SK-N-SH (cell line): ENCODE results near the gene MEGF10. TPM values are rescaled to one million over a fixed set of nuclear protein-coding genes. Genes with fewer than 3 reads are reported as not detected.

Source experiments
- CTCF ChIA-PET: fragments of 300-600, 350-600 bp; formaldehyde crosslinking; extraction: SDS; loops from one replicate; lab custom pipeline; 2021; lab: Yijun Ruan, JAX
- POLR2A ChIA-PET: fragments of 350-600 bp; sonication (Branson Sonifier 250); formaldehyde crosslinking; extraction: SDS; loops from one replicate; lab custom pipeline; 2020; ENCODE audit warnings: antibody characterized with exemption, inconsistent platforms; lab: Yijun Ruan, JAX
- DNase-seq: peaks from one replicate; pipeline ENCODE4 v3.0.0; 2012
- H2AFZ ChIP-seq: fragments of 200-600 bp; sonication (generic); 2 replicates; pipeline ENCODE4 v1.8.1; 2016; ENCODE audit warnings: antibody characterized with exemption, mild to moderate bottlenecking, low read depth
- H3F3A ChIP-seq: fragments of 200-600 bp; sonication (generic); replicated peaks from 2 replicates; pipeline ENCODE3; 2016; ENCODE audit warnings: antibody characterized with exemption, mild to moderate bottlenecking; ENCODE audit not compliant: insufficient read depth
- H3K27ac ChIP-seq, 2 experiments: fragments of 200-500 bp in 1 of 2; fragments of 200-600 bp in 1 of 2; sonication (Bioruptor generic) in 1 of 2; sonication (generic), shearing (Covaris generic) in 1 of 2; 2 replicates each; pipeline versions ENCODE4 v1.5.1 to v1.6.1; 2014 to 2016; ENCODE audit warnings: low read depth in 2 of 2, inconsistent platforms in 1 of 2, low read length in 1 of 2, mild to moderate bottlenecking in 1 of 2, mixed read lengths in 1 of 2
- H3K27me3 ChIP-seq: fragments of 200-600 bp; sonication (generic), shearing (Covaris generic); 2 replicates; pipeline ENCODE4 v1.6.1; 2016; ENCODE audit warnings: mixed run types; ENCODE audit not compliant: insufficient read depth
- H3K36me3 ChIP-seq, 2 experiments: fragments of 200-500 bp in 1 of 2; fragments of 200-600 bp in 1 of 2; sonication (Bioruptor generic) in 1 of 2; sonication (generic) in 1 of 2; replicated peaks in 1 of 2; 2 replicates each; pipeline versions ENCODE3 to v1.5.1; 2014 to 2016; ENCODE audit warnings: low read length in 1 of 2, mild to moderate bottlenecking in 1 of 2; ENCODE audit not compliant: insufficient read depth in 2 of 2, control insufficient read depth in 1 of 2
- H3K4me1 ChIP-seq, 2 experiments: fragments of 200-500 bp in 1 of 2; fragments of 200-600 bp in 1 of 2; sonication (Bioruptor generic) in 1 of 2; sonication (generic), shearing (Covaris generic) in 1 of 2; 2 replicates each; pipeline versions ENCODE4 v1.5.1 to v1.6.1; 2014 to 2016; ENCODE audit warnings: low read depth in 1 of 2, low read length in 1 of 2, mixed run types in 1 of 2; ENCODE audit not compliant: insufficient read depth in 2 of 2, control insufficient read depth in 1 of 2
- H3K4me2 ChIP-seq: fragments of 200-600 bp; sonication (generic), shearing (Covaris generic); 2 replicates; pipeline ENCODE4 v1.6.1; 2017; ENCODE audit warnings: mixed run types
- H3K4me3 ChIP-seq, 2 experiments: fragments of 200-500 bp in 1 of 2; fragments of 200-600 bp in 1 of 2; sonication (Bioruptor generic) in 1 of 2; sonication (generic), shearing (Covaris generic) in 1 of 2; 2 replicates each; pipeline versions ENCODE4 v1.5.1 to v1.8.1; 2014 to 2016; ENCODE audit warnings: low read depth in 2 of 2, inconsistent platforms in 1 of 2, low read length in 1 of 2, mild to moderate bottlenecking in 1 of 2, mixed read lengths in 1 of 2, moderate library complexity in 1 of 2
- H3K79me2 ChIP-seq: fragments of 200-600 bp; sonication (generic); 2 replicates; pipeline ENCODE4 v1.8.1; 2017; ENCODE audit warnings: mild to moderate bottlenecking; ENCODE audit not compliant: insufficient read depth
- H3K9ac ChIP-seq: fragments of 200-600 bp; sonication (generic); 2 replicates; pipeline ENCODE4 v1.6.1; 2017; ENCODE audit warnings: mixed run types
- H3K9me2 ChIP-seq: fragments of 200-600 bp; sonication (generic); 2 replicates; pipeline ENCODE4 v1.6.1; 2017; ENCODE audit warnings: mixed run types
- H3K9me3 ChIP-seq: fragments of 200-600 bp; sonication (generic); 2 replicates; pipeline ENCODE4 v1.6.1; 2017; ENCODE audit warnings: mixed run types, mild to moderate bottlenecking, moderate library complexity
- H4K20me1 ChIP-seq: fragments of 200-600 bp; sonication (generic); 2 replicates; pipeline ENCODE4 v1.6.1; 2017; ENCODE audit warnings: mild to moderate bottlenecking, mixed run types; ENCODE audit not compliant: insufficient read depth
- ELF1 ChIP-seq: IDR thresholded peaks from 2 replicates; pipeline ENCODE4 v1.4.0; 2012
- EP300 ChIP-seq, 2 experiments: IDR thresholded peaks; 2 replicates each; pipeline versions ENCODE4 v1.4.0 to v1.6.1; 2012; ENCODE audit warnings: borderline replicate concordance in 1 of 2, low read depth in 1 of 2, low read length in 1 of 2
- EZH2phosphoT487 ChIP-seq: fragments of 200-600 bp; sonication (generic); IDR thresholded peaks from 2 replicates; pipeline ENCODE4 v1.6.1; 2017; ENCODE audit warnings: low read depth, mixed run types, mild to moderate bottlenecking, antibody characterized with exemption, moderate library complexity, borderline replicate concordance
- FOXJ3 ChIP-seq: sonication (generic); formaldehyde crosslinking; IDR thresholded peaks from 2 replicates; pipeline ENCODE4 v1.5.1; 2020; ENCODE audit warnings: mild to moderate bottlenecking, missing genetic modification reagents
- GABPA ChIP-seq: IDR thresholded peaks from 2 replicates; pipeline ENCODE4 v1.4.0; 2012; ENCODE audit warnings: low read depth, mild to moderate bottlenecking
- IRF3 ChIP-seq: fragments of 150-350 bp; IDR thresholded peaks from 2 replicates; pipeline ENCODE4 v1.6.1; 2016; ENCODE audit warnings: mild to moderate bottlenecking, low read depth, low read length
- JUND ChIP-seq: IDR thresholded peaks from 2 replicates; pipeline ENCODE4 v1.4.0; 2012
- MEF2A ChIP-seq: IDR thresholded peaks from 2 replicates; pipeline ENCODE4 v1.4.0; 2012; ENCODE audit warnings: low read depth, borderline replicate concordance
- NRF1 ChIP-seq: IDR thresholded peaks from 2 replicates; pipeline ENCODE4 v1.6.1; 2012; ENCODE audit warnings: low read depth, mild to moderate bottlenecking, low read length
- RXRA ChIP-seq: IDR thresholded peaks from 2 replicates; pipeline ENCODE4 v1.4.0; 2012; ENCODE audit warnings: low read depth, mild to moderate bottlenecking, borderline replicate concordance
- SIN3A ChIP-seq: IDR thresholded peaks from 2 replicates; pipeline ENCODE4 v1.6.1; 2012; ENCODE audit warnings: low read depth, mild to moderate bottlenecking, low read length, moderate library complexity, borderline replicate concordance
- TEAD4 ChIP-seq: IDR thresholded peaks from 2 replicates; pipeline ENCODE4 v1.4.0; 2012; ENCODE audit warnings: mild to moderate bottlenecking, borderline replicate concordance; ENCODE audit not compliant: insufficient read depth
- USF2 ChIP-seq: fragments of 150-350 bp; IDR thresholded peaks from 2 replicates; pipeline ENCODE4 v1.6.1; 2017; ENCODE audit warnings: antibody characterized with exemption, low read length, low read depth, borderline replicate concordance
- YY1 ChIP-seq: IDR thresholded peaks from 2 replicates; pipeline ENCODE4 v1.4.0; 2012; ENCODE audit warnings: low read depth, mild to moderate bottlenecking
- WGBS: methylation state at CpG from one replicate; pipeline ENCODE4 v1.1.6; 2017; ENCODE audit warnings: low lambda C conversion rate; 5-methylcytosine and 5-hydroxymethylcytosine counted together
- polyA plus RNA-seq, 3 experiments: library from polyadenylated mRNA; depleted of rRNA; stranded (reverse); fragments of >200 nt; gene quantifications; 2 replicates each; pipeline ENCODE4 v1.2.3, GENCODE V29; 2012
- TF ChIP-seq, protein P1 (sequence below): fragments of 200-600 bp; sonication (generic); IDR thresholded peaks from 2 replicates; pipeline ENCODE4 v1.6.1; 2017; ENCODE audit warnings: antibody characterized with exemption, mild to moderate bottlenecking, moderate library complexity

The MEGF10 gene
- polyA plus RNA-seq, 1 of the 3 experiments (the other 2 are of a cell fraction), result 1.1 TPM

GRCh38 chr5:127290946-127291693 is 524 bp downstream of the MEGF10 start:
- CTCF ChIA-PET, result interaction anchor here (0.6 to 4.9 kb wide), 7 partner anchors 147 to 899 kb away, joined by 3 to 39 read pairs (median 3); no protein-coding TSS in a partner anchor
- DNase-seq, result peak; percentile 6
- no peaks in the 10 kb centered on the region for H3K27me3 ChIP-seq

More at GRCh38 chr5:127290946-127291693, 524 bp downstream of the MEGF10 start:
- H3K27ac ChIP-seq, result no peak overlapping the region
- peak overlapping the region; percentile 87 for H3K4me2 ChIP-seq
- H2AFZ ChIP-seq, result peak overlapping the region; percentile 73
- H3K36me3 ChIP-seq, result no peaks in the 10 kb centered on the region
- no peaks in the 10 kb centered on the region for H4K20me1 ChIP-seq
- 60% methylated on average over 26 of the region's 28 CpGs for whole genome bisulfite sequencing
- TF ChIP-seq EP300 (IDR thresholded peaks at IDR 0.05; ENCODE audit: borderline replicate concordance in 1 of 2, low read depth in 1 of 2, low read length in 1 of 2) (no peak), GABPA (no peak), SIN3A (no peak), ELF1 (no peak), RXRA (no peak), FOXJ3 (CRISPR knock-in tag) (no peak), IRF3 (no peak), EZH2phosphoT487 (no peak), YY1 (no peak), MEF2A (no peak), TEAD4 (no peak), NRF1 (no peak), JUND (no peak), USF2 (no peak)
- TF ChIP-seq, protein P1, sequence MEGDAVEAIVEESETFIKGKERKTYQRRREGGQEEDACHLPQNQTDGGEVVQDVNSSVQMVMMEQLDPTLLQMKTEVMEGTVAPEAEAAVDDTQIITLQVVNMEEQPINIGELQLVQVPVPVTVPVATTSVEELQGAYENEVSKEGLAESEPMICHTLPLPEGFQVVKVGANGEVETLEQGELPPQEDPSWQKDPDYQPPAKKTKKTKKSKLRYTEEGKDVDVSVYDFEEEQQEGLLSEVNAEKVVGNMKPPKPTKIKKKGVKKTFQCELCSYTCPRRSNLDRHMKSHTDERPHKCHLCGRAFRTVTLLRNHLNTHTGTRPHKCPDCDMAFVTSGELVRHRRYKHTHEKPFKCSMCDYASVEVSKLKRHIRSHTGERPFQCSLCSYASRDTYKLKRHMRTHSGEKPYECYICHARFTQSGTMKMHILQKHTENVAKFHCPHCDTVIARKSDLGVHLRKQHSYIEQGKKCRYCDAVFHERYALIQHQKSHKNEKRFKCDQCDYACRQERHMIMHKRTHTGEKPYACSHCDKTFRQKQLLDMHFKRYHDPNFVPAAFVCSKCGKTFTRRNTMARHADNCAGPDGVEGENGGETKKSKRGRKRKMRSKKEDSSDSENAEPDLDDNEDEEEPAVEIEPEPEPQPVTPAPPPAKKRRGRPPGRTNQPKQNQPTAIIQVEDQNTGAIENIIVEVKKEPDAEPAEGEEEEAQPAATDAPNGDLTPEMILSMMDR, result no peak
- H3K4me1 ChIP-seq, result peaks cover 0 to 8% of the 10 kb centered on the region in 2 experiments; a peak in 2 of 4 replicates
- H3K9ac ChIP-seq, result no peak overlapping the region
- no peaks in the 10 kb centered on the region for H3K9me2 ChIP-seq
- H3K4me3 ChIP-seq, result peak overlapping the region; percentile 47 to 63; a peak in 2 of 4 replicates
- H3K79me2 ChIP-seq, result no peaks in the 10 kb centered on the region
- no peaks in the 10 kb centered on the region for H3K9me3 ChIP-seq
- H3F3A ChIP-seq, result peaks cover 4% of the 10 kb centered on the region
- POLR2A ChIA-PET, result no interaction called here
